ENCODE data around the gene HES2.

GRCh38 chr1:6392809-6393399 lies 26.8 kb downstream of the HES2 start:
- TF ChIP-seq CTCF (IDR thresholded peaks at IDR 0.05; ENCODE audit: insufficient read depth, low read length, poor library complexity, severe bottlenecking), result no peak
- TF ChIP-seq EZH2phosphoT487 (conservative IDR thresholded peaks at IDR 0.05; ENCODE audit: low read length), result no peak
